K562 (cell line): ENCODE data around the gene MEOX1. TPM values are rescaled to one million over a fixed set of nuclear protein-coding genes. Genes with fewer than 3 reads are reported as not detected.

ENCODE experiments used
- ATAC-seq: fragments of 200-7000 bp; cut with Tn5 transposase; 3 replicates; pipeline ENCODE4 v1.9.1; 2020; ENCODE audit warnings: moderate library complexity
- BruUV-seq: library from RNA; stranded (reverse); fragments of 400-500 nt; replicated peaks from 2 replicates; lab custom pipeline; 2021; lab: Mats Ljungman, UMichigan
- CTCF ChIA-PET: fragments of 300-600 bp; formaldehyde crosslinking; extraction: SDS; loops from one replicate; lab custom pipeline; 2021; ENCODE audit warnings: low intra/inter-chr PET ratio; lab: Yijun Ruan, JAX
- POLR2A ChIA-PET: fragments of 300-600, 350-650 bp; sonication (Branson Sonifier 250); formaldehyde crosslinking; extraction: SDS; loops from one replicate; lab custom pipeline; 2021; ENCODE audit warnings: antibody characterized with exemption, inconsistent platforms; lab: Yijun Ruan, JAX
- DNase-seq, 4 experiments: peaks; one replicate each; pipeline versions ENCODE4 v3.0.0 to v3.0.0-alpha.2; 2011 to 2018; ENCODE audit warnings: low spot score in 3 of 4, mixed read lengths in 3 of 4; ENCODE audit errors: extremely low read depth in 1 of 4
- FAIRE-seq: peaks from 2 replicates; lab custom pipeline; 2011; peaks lifted over from hg19 to GRCh38; lab: Jason Lieb, UNC
- H2AFZ ChIP-seq: 2 replicates; pipeline ENCODE4 v1.6.0; 2011; ENCODE audit warnings: low read depth, low read length, control low read depth, inconsistent platforms
- H3K27ac ChIP-seq: fragments of 200-600 bp; 3 replicates; pipeline ENCODE4 v1.8.0; 2011; ENCODE audit warnings: low read depth, mild to moderate bottlenecking, control low read depth, inconsistent platforms, low read length, moderate library complexity, mixed read lengths; ENCODE audit errors: extremely low read depth
- H3K27me3 ChIP-seq, 2 experiments: fragments of 300-600 bp in 1 of 2; 2 replicates in 1 of 2; 3 replicates in 1 of 2; pipeline versions ENCODE4 v1.6.0 to v1.8.0; 2011; ENCODE audit warnings: inconsistent platforms in 2 of 2, low read length in 2 of 2, mild to moderate bottlenecking in 1 of 2, mixed read lengths in 1 of 2, moderate library complexity in 1 of 2; ENCODE audit not compliant: control insufficient read depth in 2 of 2, insufficient read depth in 2 of 2
- H3K36me3 ChIP-seq: fragments of 300-600 bp; 3 replicates; pipeline ENCODE4 v1.8.0; 2011; ENCODE audit warnings: mild to moderate bottlenecking, low read length, inconsistent platforms; ENCODE audit not compliant: control insufficient read depth, insufficient read depth
- H3K4me1 ChIP-seq, 2 experiments: fragments of 200-600 bp in 1 of 2; replicated peaks in 1 of 2; 2 replicates in 1 of 2; 3 replicates in 1 of 2; pipeline versions ENCODE4 v1.5.1 to v1.8.0; 2011; ENCODE audit warnings: inconsistent platforms in 2 of 2, low read length in 2 of 2, mild to moderate bottlenecking in 1 of 2, mixed read lengths in 1 of 2, moderate library complexity in 1 of 2; ENCODE audit not compliant: control insufficient read depth in 2 of 2, insufficient read depth in 2 of 2
- H3K4me2 ChIP-seq: 2 replicates; pipeline ENCODE4 v1.6.1; 2011; ENCODE audit warnings: low read length, control low read depth, inconsistent platforms, mixed read lengths; ENCODE audit not compliant: insufficient read depth
- H3K4me3 ChIP-seq: fragments of 200-600 bp; sonication (generic), shearing (Covaris generic); 2 replicates; pipeline ENCODE4 v1.5.1; 2016; ENCODE audit warnings: control low read depth, inconsistent platforms
- H3K79me2 ChIP-seq: fragments of 200-600 bp; 3 replicates; pipeline ENCODE4 v1.8.0; 2011; ENCODE audit warnings: low read length, inconsistent platforms; ENCODE audit not compliant: control insufficient read depth, insufficient read depth
- H3K9ac ChIP-seq, 2 experiments: 2 replicates each; pipeline versions ENCODE4 v1.6.0 to v1.6.1; 2011; ENCODE audit warnings: low read depth in 2 of 2, low read length in 2 of 2, control low read depth in 1 of 2, inconsistent platforms in 1 of 2, mild to moderate bottlenecking in 1 of 2, mixed read lengths in 1 of 2; ENCODE audit not compliant: insufficient read depth in 1 of 2
- H3K9me1 ChIP-seq: one replicate; pipeline ENCODE4 v1.6.0; 2011; ENCODE audit warnings: inconsistent platforms, mild to moderate bottlenecking, low read length, moderate library complexity; ENCODE audit not compliant: control insufficient read depth, insufficient read depth
- H3K9me3 ChIP-seq: replicated peaks from 2 replicates; pipeline ENCODE4 v1.5.1; 2011; ENCODE audit warnings: low read depth, low read length, inconsistent platforms; ENCODE audit not compliant: control insufficient read depth, insufficient read depth
- H4K20me1 ChIP-seq: replicated peaks from 2 replicates; pipeline ENCODE4 v1.6.1; 2011; ENCODE audit warnings: low read length, inconsistent platforms, mixed read lengths; ENCODE audit not compliant: control insufficient read depth, insufficient read depth
- CUX1 ChIP-seq: fragments of 200-800 bp; sonication (Bioruptor generic); IDR thresholded peaks from 2 replicates; pipeline ENCODE4 v1.6.1; 2016; ENCODE audit warnings: missing genetic modification characterization, missing compliant biosample characterization
- EGR1 ChIP-seq: fragments of 450-650 bp; conservative IDR thresholded peaks from 2 replicates; pipeline ENCODE4 v1.6.1; 2017; ENCODE audit warnings: mild to moderate bottlenecking
- HNRNPK ChIP-seq: fragments of 200-400 bp; formaldehyde crosslinking; IDR thresholded peaks from one replicate; pipeline ENCODE4 v1.6.1; 2018; ENCODE audit warnings: mild to moderate bottlenecking, low read depth, low read length; ENCODE audit not compliant: poor library complexity, severe bottlenecking
- NELFE ChIP-seq: IDR thresholded peaks from 2 replicates; pipeline ENCODE4 v1.6.1; 2011; ENCODE audit warnings: mild to moderate bottlenecking; ENCODE audit not compliant: insufficient read depth, insufficient read length
- OTX1 ChIP-seq: fragments of 450-650 bp; formaldehyde crosslinking; IDR thresholded peaks from 2 replicates; pipeline ENCODE4 v1.4.0; 2022; ENCODE audit warnings: mild to moderate bottlenecking
- POLR2AphosphoS2 ChIP-seq: IDR thresholded peaks from 2 replicates; pipeline ENCODE4 v1.6.1; 2012; ENCODE audit warnings: low read length, improper control_type of control experiment
- RREB1 ChIP-seq: fragments of 250-450 bp; sonication (Bioruptor Pico); IDR thresholded peaks from 2 replicates; pipeline ENCODE4 v1.4.0; 2020
- SMC3 ChIP-seq: conservative IDR thresholded peaks from 2 replicates; pipeline ENCODE4 v1.6.1; 2011; ENCODE audit warnings: low read depth, low read length, improper control_type of control experiment; ENCODE audit not compliant: insufficient read depth
- ZBTB17 ChIP-seq: fragments of 450-650 bp; formaldehyde crosslinking; IDR thresholded peaks from 2 replicates; pipeline ENCODE4 v1.4.0; 2020; ENCODE audit warnings: mild to moderate bottlenecking
- ZNF551 ChIP-seq: fragments of 250-450 bp; sonication (Bioruptor Pico); IDR thresholded peaks from 2 replicates; pipeline ENCODE4 v1.5.0; 2021; ENCODE audit warnings: mild to moderate bottlenecking, moderate library complexity
- ZNF561 ChIP-seq: fragments of 450-650 bp; formaldehyde crosslinking; conservative IDR thresholded peaks from 2 replicates; pipeline ENCODE4 v1.4.0; 2020; ENCODE audit warnings: mild to moderate bottlenecking, moderate library complexity
- ZNF766 ChIP-seq: fragments of 200-800 bp; sonication (Bioruptor generic); conservative IDR thresholded peaks from 2 replicates; pipeline ENCODE4 v1.6.1; 2016; ENCODE audit warnings: missing genetic modification characterization, missing compliant biosample characterization
- WGBS: fragments of 100-300 bp; shearing (Covaris generic); methylation state at CpG from one replicate; pipeline ENCODE4 v1.1.6; 2016; ENCODE audit warnings: low coverage, mixed read lengths; ENCODE audit not compliant: insufficient coverage; ENCODE audit errors: missing lambda C conversion rate; 5-methylcytosine and 5-hydroxymethylcytosine counted together
- in situ Hi-C: fragments of 300-500 bp; cut with MboI; formaldehyde crosslinking; loops from 4 replicates; pipeline ENCODE4 v1.15.0; 2018; ENCODE audit warnings: inconsistent platforms, mixed read lengths
- intact Hi-C: fragments of 100-400 bp; cut with micrococcal nuclease; formaldehyde crosslinking; loops from 2 replicates; pipeline ENCODE4 v1.14.2; 2022
- polyA plus RNA-seq, 8 experiments: library from polyadenylated mRNA; depleted of rRNA in 4 of 8; stranded (reverse) in 5 of 8; unstranded in 3 of 8; fragments of >200 nt; fragmentation: Nextera tagmentation in 2 of 8; fragmentation: Illumina TruSeq in 1 of 8; extraction: Ambion mirVana in 2 of 8; extraction: Trizol in 1 of 8; gene quantifications; 2 replicates each; pipeline versions ENCODE4 v1.2.1 to v1.2.3, GENCODE V29; 2011 to 2014; ENCODE audit warnings: inconsistent platforms in 1 of 8, missing spikeins in 1 of 8
- total RNA-seq, 7 experiments: library from RNA; depleted of rRNA in 6 of 7; stranded (reverse); fragments of >200 nt in 6 of 7; fragmentation: Illumina TruSeq in 2 of 7; extraction: Trizol in 2 of 7; gene quantifications; 2 replicates each; pipeline versions ENCODE4 v1.2.1 to v1.2.3, GENCODE V29; 2011 to 2021; ENCODE audit warnings: low replicate concordance in 1 of 7

Gene MEOX1
- total and polyA plus RNA-seq, 9 of the 15 experiments (the other 6 are each of a cell fraction or from before 2014, with no cell fraction given) = not detected

DNA sequence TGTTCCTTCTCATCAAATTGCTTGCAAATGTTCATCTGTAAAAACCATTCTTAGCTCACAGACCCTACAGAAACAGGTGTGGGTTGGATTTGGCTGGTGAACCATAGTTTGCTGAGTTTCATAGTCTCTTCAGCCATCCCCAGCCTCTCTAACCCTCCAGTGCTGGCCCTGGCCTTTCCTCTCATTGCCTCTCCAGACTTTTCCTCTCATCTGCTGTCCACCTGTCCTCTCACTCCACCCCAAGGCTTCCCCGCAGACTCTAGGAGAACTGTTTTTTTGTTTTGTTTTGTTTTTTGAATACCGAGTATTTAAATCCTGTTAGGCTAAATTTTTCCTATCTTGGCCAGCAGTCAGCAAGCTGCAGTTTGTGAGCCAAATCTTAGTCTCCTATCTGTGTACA, 41.1 kb downstream of the MEOX1 start:
- Histone ChIP-seq H3K9ac (no peak overlapping the region), H3K4me3 (no peak overlapping the region), H3K27ac (no peak overlapping the region), H3K4me1 (peaks cover 0 to 5% of the 10 kb centered on the region in 2 experiments; a peak in 1 of 5 replicates), H3K9me1 (no peaks in the 10 kb centered on the region), H3K27me3 (peaks cover 12 to 30% of the 10 kb centered on the region in 2 experiments; a peak in 4 of 5 replicates), H3K36me3 (no peaks in the 10 kb centered on the region), H3K9me3 (no peaks in the 10 kb centered on the region), H4K20me1 (no peaks in the 10 kb centered on the region), H3K4me2 (no peak overlapping the region), H2AFZ (no peak overlapping the region), H3K79me2 (no peaks in the 10 kb centered on the region)
- CTCF ChIA-PET = no interaction called here
- intact Hi-C loops = no loop called here
- no TSS peak for BruUV-seq
- POLR2A ChIA-PET = no interaction called here
- no peak for ATAC-seq
- no peak for FAIRE-seq
- in situ Hi-C loops = no loop called here
- WGBS = 0% methylated on average over 2 of the region's 2 CpGs
- TF ChIP-seq SMC3 (no peak), CUX1 (no peak), ZNF766 (CRISPR knock-in tag) (no peak), ZNF561 (CRISPR knock-in tag) (no peak), NELFE (no peak), ZBTB17 (CRISPR knock-in tag) (no peak), RREB1 (no peak), POLR2AphosphoS2 (no peak), ZNF551 (CRISPR knock-in tag) (no peak), OTX1 (no peak), HNRNPK (no peak), EGR1 (no peak)
- no peak for DNase-seq
